ENCODE results near the gene ARFIP2. TPM values are rescaled to one million over a fixed set of nuclear protein-coding genes. Genes with fewer than 3 reads are reported as not detected.

Gene ARFIP2
- total RNA-seq, 2 donors from 2014 or later, result 56.5 to 56.8 TPM

- DNase-seq, result peak; percentile 98
- 24 to 63% methylated on average over 4 to 6 of the region's 6 CpGs for WGBS, 2 experiments (ENCODE audit: insufficient coverage in 1 of 2, insufficient read length in 1 of 2)
- no peak overlapping the region for H3K9ac ChIP-seq (ENCODE audit: extremely low read depth, low read length, poor library complexity, severe bottlenecking)
- TF ChIP-seq CTCF (conservative IDR thresholded peaks at IDR 0.05), result no peak
- peaks cover 2% of the 10 kb centered on the region for H3K4me1 Mint-ChIP-seq
- H3K27ac Mint-ChIP-seq, result no peak overlapping the region
- H3K4me3 Mint-ChIP-seq, result no peak overlapping the region
- H3K27me3 ChIP-seq (ENCODE audit: control insufficient read depth, insufficient read depth, low read length, poor library complexity, severe bottlenecking), result no peaks in the 10 kb centered on the region
- H3K27ac ChIP-seq (ENCODE audit: low read depth, low read length), result no peak overlapping the region
- no peaks in the 10 kb centered on the region for H3K9me3 ChIP-seq (ENCODE audit: control insufficient read depth, low read length)
- H3K4me3 ChIP-seq (ENCODE audit: low read length), result no peak overlapping the region
- H3K9me3 Mint-ChIP-seq, result no peaks in the 10 kb centered on the region
- no peaks in the 10 kb centered on the region for H3K36me3 ChIP-seq (ENCODE audit: control insufficient read depth, insufficient read depth, low read length)
- H3K36me3 Mint-ChIP-seq (ENCODE audit: low read depth), result peaks cover under 1% of the 10 kb centered on the region
- H3K4me1 ChIP-seq (ENCODE audit: control insufficient read depth, insufficient read depth, low read length), result no peaks in the 10 kb centered on the region
- H3K27me3 Mint-ChIP-seq (ENCODE audit: insufficient read depth), result peaks cover 6% of the 10 kb centered on the region
Observed at GRCh38 chr11:6468712-6469495, 12.2 kb downstream of the ARFIP2 start.

- Mint-ChIP-seq H3K4me1 (no peaks in the 10 kb centered on the region), H3K4me3 (no peak overlapping the region), H3K9me3 (no peaks in the 10 kb centered on the region), H3K27ac (no peak overlapping the region), H3K27me3 (ENCODE audit: insufficient read depth) (no peaks in the 10 kb centered on the region), H3K36me3 (ENCODE audit: low read depth) (peaks cover 14% of the 10 kb centered on the region)
- Histone ChIP-seq H3K27ac (ENCODE audit: low read depth, low read length) (no peak overlapping the region), H3K9me3 (ENCODE audit: control insufficient read depth, low read length) (no peaks in the 10 kb centered on the region), H3K27me3 (ENCODE audit: control insufficient read depth, insufficient read depth, low read length, poor library complexity, severe bottlenecking) (no peaks in the 10 kb centered on the region), H3K36me3 (ENCODE audit: control insufficient read depth, insufficient read depth, low read length) (peaks cover 7% of the 10 kb centered on the region), H3K9ac (ENCODE audit: extremely low read depth, low read length, poor library complexity, severe bottlenecking) (no peak overlapping the region), H3K4me3 (ENCODE audit: low read length) (no peak overlapping the region), H3K4me1 (ENCODE audit: control insufficient read depth, insufficient read depth, low read length) (no peaks in the 10 kb centered on the region)
- no peak for TF ChIP-seq CTCF (conservative IDR thresholded peaks at IDR 0.05)
- 89% methylated on average over 1 of the region's 1 CpG; no CpG with 5 or more reads in 1 of the 2 experiments for WGBS, 2 experiments (ENCODE audit: insufficient coverage in 1 of 2, insufficient read length in 1 of 2)
- DNase-seq, result no peak
Observed at GRCh38 chr11:6459099-6459450, 22.1 kb downstream of the ARFIP2 start.

- Histone ChIP-seq H3K4me1 (ENCODE audit: control insufficient read depth, insufficient read depth, low read length) (no peaks in the 10 kb centered on the region), H3K4me3 (ENCODE audit: low read length) (no peak overlapping the region), H3K9ac (ENCODE audit: extremely low read depth, low read length, poor library complexity, severe bottlenecking) (no peak overlapping the region), H3K27ac (ENCODE audit: low read depth, low read length) (no peak overlapping the region), H3K9me3 (ENCODE audit: control insufficient read depth, low read length) (no peaks in the 10 kb centered on the region), H3K27me3 (ENCODE audit: control insufficient read depth, insufficient read depth, low read length, poor library complexity, severe bottlenecking) (no peaks in the 10 kb centered on the region), H3K36me3 (ENCODE audit: control insufficient read depth, insufficient read depth, low read length) (peaks cover 11% of the 10 kb centered on the region)
- no peak overlapping the region for H3K4me3 Mint-ChIP-seq
- no peak for DNase-seq
- TF ChIP-seq CTCF (conservative IDR thresholded peaks at IDR 0.05), result no peak
- H3K27me3 Mint-ChIP-seq (ENCODE audit: insufficient read depth), result no peaks in the 10 kb centered on the region
- no peaks in the 10 kb centered on the region for H3K4me1 Mint-ChIP-seq
- peaks cover 11% of the 10 kb centered on the region for H3K36me3 Mint-ChIP-seq (ENCODE audit: low read depth)
- H3K27ac Mint-ChIP-seq, result no peak overlapping the region
- H3K9me3 Mint-ChIP-seq, result no peaks in the 10 kb centered on the region
- 89 to 95% methylated on average over 2 of the region's 2 CpGs for WGBS, 2 experiments (ENCODE audit: insufficient coverage in 1 of 2, insufficient read length in 1 of 2)
Observed at GRCh38 chr11:6458352-6459098, 22.6 kb downstream of the ARFIP2 start.

Measured in endodermal cell (in vitro differentiated cells).